ENCODE measurements around the gene TBXA2R.

Gene TBXA2R

DNA sequence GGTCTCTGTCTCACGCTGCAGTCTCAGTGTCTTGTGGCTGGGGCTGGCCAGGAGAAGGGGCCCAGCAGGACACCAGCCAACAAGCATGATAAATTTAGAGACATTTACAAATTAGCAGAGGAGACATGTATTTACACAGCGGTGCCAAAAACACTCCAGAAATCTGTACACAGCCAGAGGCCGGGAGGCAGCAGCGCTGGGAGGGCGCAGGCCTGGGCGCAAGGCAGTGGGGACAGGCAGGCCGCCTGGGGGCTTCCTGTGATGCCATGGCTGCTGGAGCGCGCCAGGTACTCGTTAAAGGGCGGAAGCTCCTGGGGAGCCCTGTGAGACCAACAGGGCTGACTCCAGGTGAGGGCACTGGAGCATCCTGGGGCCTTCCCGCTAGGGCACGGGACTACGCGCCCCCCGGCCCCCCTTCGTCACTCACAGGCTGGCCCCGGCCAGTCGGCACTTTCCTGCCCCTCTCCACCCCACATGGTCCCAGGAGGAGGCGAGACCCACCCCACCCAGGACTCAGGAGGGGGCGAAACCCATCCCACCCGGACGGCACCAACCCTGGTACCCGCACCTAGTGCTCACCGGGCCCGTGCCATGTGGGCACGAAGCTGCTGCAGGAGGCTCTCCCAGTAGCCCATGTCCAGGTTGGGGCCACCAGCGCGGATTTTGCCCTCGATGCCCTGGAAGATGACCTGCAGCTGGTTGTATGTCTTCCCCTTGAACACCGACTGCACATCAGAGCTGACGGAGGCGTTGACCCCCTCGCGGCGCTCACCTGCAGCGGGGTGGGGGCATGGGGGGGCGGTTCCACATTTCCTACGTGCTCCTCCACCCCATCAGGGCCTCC lies 7.4 kb upstream of the TBXA2R start:
- TF ChIP-seq, protein P1, sequence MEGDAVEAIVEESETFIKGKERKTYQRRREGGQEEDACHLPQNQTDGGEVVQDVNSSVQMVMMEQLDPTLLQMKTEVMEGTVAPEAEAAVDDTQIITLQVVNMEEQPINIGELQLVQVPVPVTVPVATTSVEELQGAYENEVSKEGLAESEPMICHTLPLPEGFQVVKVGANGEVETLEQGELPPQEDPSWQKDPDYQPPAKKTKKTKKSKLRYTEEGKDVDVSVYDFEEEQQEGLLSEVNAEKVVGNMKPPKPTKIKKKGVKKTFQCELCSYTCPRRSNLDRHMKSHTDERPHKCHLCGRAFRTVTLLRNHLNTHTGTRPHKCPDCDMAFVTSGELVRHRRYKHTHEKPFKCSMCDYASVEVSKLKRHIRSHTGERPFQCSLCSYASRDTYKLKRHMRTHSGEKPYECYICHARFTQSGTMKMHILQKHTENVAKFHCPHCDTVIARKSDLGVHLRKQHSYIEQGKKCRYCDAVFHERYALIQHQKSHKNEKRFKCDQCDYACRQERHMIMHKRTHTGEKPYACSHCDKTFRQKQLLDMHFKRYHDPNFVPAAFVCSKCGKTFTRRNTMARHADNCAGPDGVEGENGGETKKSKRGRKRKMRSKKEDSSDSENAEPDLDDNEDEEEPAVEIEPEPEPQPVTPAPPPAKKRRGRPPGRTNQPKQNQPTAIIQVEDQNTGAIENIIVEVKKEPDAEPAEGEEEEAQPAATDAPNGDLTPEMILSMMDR (IDR thresholded peaks at IDR 0.05; ENCODE audit: insufficient read depth, low read depth, low read length, missing control alignments): no peak
- H3K4me3 ChIP-seq (ENCODE audit: low read length): no peak overlapping the region
- DNase-seq (ENCODE audit: low read depth): no peak

DNA sequence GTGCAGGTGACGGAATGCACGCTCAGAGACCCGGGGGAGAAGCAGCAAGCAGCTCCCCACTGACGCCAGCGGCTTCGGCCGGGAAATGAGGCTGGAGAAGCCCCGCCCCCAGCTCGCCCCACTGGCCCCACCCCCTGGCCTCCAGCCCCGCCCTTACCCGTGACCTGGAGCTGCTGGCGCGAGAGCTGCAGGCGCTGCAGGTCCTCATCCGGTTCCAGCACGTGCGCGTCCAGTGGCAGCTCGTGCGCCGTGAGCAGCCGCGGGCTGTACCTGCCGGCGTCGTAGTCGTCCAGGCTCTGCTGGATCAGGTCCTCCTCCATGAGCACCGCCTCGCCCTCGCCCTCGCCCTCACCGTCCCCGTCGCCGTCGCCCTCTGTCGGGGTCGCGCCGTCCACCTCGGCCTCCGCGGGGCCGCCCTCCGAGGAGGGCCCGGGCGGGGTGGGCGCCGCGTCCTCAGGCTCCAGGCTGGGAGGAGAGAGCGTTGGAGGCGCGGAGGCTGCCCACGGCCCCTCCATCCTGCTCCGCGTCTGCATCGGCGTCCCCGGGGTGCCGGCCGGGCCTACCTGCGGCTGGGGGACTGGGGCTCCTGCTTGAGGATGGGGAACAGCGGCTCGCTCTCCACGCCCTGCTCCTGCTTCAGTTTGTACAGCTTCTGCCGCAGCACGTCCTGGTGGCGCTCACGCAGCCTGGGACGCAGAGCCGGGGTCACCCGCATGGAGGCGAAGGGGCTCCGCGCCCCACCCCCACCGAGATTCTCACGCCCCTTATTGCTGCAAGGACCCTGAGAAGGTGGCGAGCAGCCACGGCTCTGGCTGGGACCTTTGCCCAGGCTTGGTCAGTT lies 6.4 kb upstream of the TBXA2R start:
- no peak for DNase-seq (ENCODE audit: low read depth)
- TF ChIP-seq, protein P1 (IDR thresholded peaks at IDR 0.05; ENCODE audit: insufficient read depth, low read depth, low read length, missing control alignments): no peak
- no peak overlapping the region for H3K4me3 ChIP-seq (ENCODE audit: low read length)

DNA sequence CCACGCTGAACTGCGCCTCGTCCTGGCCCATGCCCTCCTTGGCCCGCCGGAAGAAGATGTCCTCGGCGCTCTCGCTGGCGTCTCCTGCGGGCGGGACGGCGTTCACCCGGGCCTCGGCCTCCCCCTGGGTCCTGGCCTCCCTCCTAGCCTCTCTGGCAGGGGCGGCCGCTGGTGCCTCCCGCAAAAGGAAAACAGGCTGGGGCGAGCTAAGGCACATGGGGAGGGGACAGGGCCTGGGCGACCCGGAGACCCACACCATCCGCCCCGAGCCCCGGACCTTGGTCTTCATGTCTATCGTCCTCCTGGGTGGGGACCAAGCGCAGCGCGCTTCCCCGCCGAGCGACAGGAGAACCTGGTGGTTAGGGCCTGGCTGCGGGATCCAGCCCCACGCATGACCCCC lies 5.7 kb upstream of the TBXA2R start:
- no peak for DNase-seq (ENCODE audit: low read depth)
- H3K4me3 ChIP-seq (ENCODE audit: low read length): no peak overlapping the region
- TF ChIP-seq, protein P1 (IDR thresholded peaks at IDR 0.05; ENCODE audit: insufficient read depth, low read depth, low read length, missing control alignments): no peak

DNA sequence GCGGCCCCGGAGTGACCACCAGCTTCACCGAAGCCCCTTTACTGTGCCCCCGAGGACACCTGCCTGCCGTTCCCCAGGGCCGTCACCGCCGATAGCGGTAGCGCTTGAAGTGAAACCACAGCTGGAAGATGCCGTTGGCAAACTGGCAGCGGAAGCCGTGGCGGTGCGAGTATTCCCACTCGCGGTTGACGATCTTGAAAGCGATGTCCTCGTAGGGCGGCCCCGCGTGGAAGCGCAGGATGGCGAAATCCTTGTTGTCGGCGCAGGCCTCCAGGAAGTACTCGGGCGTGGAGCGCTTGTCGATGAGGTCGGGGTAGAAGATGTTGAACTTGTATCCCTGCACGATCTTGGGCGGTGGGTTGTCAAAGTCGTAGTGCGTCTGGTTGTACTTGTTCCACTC lies 5.2 kb upstream of the TBXA2R start:
- no peak overlapping the region for H3K4me3 ChIP-seq (ENCODE audit: low read length)
- TF ChIP-seq, protein P1 (IDR thresholded peaks at IDR 0.05; ENCODE audit: insufficient read depth, low read depth, low read length, missing control alignments): no peak
- no peak for DNase-seq (ENCODE audit: low read depth)

DNA sequence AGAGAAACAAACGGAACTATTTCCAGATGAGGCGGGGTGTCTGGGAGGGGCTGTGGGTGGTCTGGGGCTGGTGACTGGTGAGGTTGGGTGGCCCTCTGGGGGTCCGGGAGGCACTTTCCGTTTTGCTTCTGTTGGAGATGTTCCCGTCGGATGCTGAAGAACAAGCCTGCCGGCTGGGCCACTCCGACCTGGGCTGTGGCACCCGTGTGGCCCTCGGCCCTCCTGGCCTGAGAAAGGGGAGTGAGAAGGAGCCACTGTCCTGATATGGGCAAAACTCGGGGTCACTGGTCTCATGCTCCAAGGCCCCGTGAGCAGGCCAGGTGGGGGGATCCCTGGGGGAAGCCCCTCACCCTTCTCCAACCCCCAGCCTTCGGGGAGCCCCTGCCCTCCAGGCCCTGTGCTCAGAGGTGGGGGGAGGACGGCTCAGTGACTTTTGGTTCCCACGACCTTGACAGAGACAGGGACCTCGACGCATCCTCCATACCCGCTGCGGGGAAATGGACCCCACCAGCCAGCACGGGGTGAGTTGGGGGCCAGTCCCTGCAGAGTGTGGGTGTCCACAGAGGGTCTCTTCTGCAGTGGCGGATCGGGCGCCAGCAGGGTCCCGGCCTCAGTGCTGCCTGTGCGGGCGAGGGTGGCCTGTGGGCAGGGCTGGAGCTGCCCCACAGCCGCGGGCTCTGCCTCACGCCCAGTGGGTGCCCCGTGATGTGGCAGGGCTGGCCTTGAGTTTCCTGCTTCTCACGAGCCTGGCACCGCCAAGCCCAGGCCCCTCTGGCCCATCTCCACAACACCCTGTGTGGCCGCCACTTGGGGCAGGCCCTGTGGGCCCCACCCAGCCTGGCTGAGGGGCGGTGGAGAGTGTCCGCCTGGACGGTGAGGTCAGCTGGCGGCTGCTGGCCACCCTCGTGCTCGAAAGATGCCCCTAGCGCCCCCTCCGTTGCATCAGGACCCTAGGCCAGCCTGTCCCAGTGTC lies 4.4 kb upstream of the TBXA2R start:
- TF ChIP-seq, protein P1 (IDR thresholded peaks at IDR 0.05; ENCODE audit: insufficient read depth, low read depth, low read length, missing control alignments): no peak
- H3K4me3 ChIP-seq (ENCODE audit: low read length): no peak overlapping the region

More for the DNA sequence above, 4.4 kb upstream of the TBXA2R start:
- no peak for DNase-seq (ENCODE audit: low read depth)

Measured in epithelial cell of esophagus (primary cell).